Measurements from ENCODE around the gene KCTD15.

Gene KCTD15

DNA sequence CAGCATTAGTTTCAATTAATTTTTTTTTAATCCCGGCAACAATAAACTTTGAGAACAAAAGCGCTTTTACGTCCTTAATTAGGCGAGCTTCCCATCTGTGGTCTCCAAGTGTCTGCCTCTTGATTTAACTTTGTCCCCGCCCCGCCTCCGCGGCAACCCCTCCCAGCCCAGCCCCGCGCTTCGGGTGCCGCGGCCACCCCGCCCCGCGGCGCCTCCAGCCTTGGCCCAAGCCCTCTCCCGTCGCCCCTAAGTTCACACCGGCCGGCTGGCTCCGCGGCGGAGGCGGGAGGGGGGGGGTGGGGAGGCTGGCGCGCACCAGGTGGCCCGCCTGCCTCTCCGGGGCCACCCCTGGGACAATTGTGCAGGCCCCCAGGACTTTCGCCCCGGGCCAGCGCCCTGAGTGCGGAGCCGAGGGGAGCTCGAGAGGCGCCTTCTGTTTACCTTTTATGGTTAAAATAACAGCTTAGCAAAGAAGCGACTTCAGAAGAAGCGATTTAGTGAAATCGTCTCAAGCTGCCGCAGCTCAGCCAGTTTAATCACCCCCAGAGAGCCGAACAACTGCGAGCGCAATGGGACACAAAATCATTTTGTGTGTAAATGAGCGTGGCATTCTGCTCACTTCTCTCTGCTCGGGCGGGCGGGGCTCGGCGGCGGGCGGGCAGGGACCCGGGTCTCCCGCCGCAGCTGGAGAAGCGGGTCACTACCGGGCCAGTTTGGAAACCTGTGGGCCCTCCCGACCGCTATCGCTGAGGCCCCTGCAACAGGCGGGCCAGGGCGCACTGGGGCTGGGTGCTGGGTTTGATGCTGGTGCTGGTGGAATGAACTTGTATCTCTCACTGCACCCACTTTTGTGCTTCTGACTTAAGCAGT lies 1.4 kb downstream of the KCTD15 start:
- peak; percentile 72 for DNase-seq

DNA sequence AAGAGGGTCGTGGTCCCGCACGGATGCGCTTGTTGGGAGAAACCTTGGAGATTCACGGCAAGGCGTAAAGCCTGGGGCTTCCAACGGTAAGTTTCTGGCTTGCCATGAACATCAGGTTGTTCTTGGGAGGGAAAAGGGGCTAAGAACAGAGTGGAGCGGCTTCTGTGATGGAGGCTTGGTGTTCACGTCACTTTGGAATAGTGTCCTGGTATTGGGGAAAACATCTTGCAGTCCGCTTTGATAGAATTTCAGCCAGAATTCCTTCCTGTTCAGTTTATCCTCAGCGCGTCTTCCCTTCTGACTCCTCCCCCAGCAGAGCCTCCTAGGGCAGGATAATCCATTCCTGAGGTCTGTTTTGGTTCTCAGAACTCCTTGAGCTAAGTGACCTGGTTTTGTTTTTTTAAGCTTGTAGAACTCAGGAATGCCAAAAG lies 2.0 kb downstream of the KCTD15 start:
- peak; percentile 75 for DNase-seq

GRCh38 chr19:33799476-33799875 lies 2.8 kb downstream of the KCTD15 start:
- DNase-seq: no peak

DNA sequence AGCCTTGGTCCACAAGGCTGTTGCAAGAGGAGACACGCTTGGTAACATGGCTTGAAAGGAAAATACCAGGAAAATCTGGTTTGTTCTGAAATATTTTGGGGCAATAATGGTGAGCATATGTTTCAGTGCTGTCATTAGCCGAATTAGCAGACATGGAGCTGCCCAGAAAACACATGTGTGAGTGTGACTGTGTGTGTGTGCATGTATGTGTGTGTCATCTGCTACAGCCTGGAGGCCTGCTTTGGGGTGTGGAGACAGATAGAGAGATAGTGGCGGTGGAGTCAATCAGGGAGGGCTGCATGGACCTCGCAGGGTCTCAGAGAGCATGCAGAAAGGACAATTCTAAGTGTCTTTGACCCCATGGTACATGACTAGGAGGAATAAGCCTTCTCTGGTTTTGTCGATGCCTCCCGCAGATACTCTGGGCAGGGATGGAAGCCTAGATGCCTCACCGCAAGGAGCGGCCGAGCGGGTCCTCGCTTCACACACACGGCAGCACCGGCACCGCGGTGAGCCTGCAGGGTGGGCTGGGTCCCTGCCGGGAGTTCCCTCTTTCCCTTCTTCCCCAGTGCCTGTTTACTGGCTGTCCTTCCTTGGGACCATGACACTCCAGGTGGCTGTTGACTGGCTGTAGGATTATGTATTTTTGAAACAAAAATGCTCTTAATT lies 3.5 kb downstream of the KCTD15 start:
- no peak for DNase-seq

DNA sequence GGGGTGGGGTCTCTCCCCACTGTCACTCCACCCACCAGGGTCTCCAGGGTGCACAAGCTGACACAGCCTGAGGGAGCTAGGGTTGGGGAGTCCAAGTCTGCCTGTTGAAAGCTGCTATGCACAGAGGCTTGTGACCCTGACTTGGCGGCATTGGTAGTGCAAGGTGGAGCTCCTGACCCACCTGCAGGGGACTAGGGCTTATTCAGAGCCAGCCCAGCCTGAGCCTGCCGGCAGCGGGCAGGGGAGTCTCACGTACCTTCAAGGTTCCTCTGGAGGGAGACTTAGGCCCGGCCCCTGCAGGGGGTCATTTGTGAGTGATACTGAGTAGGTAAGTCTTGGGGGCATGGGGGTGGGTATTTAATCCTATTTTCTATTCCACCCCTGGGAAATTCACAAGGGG lies 4.7 kb downstream of the KCTD15 start:
- no peak for DNase-seq

GRCh38 chr19:33802001-33802400 lies 5.3 kb downstream of the KCTD15 start:
- no peak for DNase-seq

- no peak for DNase-seq
Observed at GRCh38 chr19:33802801-33803200, 6.1 kb downstream of the KCTD15 start.

GRCh38 chr19:33803383-33803782 lies 6.7 kb downstream of the KCTD15 start:
- DNase-seq: no peak

DNA sequence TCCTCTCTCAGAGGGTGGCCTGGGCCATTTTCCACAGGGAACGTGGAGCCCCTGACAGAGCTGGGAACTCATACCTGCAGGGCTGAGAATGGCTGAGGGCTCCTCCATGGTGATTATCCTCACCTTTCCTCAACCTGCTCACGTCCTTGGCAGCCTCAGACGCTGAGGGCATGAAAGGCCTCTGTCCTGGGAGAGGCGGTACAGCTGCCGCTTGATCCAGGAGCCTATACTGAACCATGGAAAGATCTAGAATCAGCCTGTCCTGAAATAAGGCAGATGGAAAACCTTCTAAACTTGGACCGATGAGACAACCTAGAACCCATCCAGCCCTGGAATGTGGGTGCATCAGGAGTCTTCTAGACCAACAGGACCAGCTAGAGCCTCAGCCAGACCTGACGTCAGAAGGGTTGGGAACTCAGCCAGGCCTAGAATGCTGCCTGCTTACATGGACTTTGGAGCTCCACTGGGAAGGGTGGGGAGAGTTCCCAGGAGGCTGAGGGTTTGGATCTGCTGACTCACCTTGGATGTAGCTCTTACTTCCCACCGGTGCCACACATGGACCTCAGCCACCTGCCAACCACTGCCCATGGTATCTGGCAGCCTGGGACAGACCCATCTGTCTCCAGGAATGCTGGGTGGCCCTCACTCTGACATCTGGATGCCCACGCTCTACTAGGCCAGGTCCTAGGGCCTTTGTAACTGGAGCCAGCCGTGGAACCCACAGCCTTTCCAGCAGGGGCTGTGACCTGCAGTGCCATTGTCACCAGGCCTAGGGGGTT lies 7.5 kb downstream of the KCTD15 start:
- peak; percentile 56 for DNase-seq

GRCh38 chr19:33805313-33805712 lies 8.6 kb downstream of the KCTD15 start:
- no peak for DNase-seq

DNA sequence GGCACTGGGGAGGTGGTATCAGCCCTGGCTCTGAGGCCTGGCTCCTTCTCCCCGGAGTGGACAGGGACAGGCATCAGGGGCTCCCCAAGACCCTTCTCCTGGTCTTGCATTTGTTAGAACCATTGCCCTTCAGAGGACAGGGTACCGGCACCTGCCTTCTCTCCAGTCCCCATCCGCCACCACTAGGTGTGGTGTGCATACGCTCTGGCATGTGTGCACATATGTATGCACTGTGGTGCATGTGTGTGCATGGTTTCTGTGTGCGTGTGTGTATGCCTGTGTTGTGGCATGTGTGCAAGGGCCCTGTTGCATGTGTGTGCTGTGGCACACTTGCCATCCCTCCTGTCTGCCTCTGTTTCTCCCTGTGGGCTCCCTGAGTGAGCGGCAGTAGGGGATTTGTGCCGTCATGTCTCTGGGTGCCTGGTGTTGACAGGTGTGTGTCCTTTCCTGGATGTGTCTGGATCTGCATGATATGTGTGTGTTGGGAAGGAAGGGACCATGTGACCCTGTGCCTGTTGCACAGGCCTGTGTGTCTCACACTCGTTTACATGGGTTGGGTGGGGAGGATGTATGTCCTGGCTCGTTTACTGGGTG lies 9.3 kb downstream of the KCTD15 start:
- DNase-seq: no peak

- no peak for DNase-seq
Observed at GRCh38 chr19:33806434-33806881, 9.8 kb downstream of the KCTD15 start.

DNA sequence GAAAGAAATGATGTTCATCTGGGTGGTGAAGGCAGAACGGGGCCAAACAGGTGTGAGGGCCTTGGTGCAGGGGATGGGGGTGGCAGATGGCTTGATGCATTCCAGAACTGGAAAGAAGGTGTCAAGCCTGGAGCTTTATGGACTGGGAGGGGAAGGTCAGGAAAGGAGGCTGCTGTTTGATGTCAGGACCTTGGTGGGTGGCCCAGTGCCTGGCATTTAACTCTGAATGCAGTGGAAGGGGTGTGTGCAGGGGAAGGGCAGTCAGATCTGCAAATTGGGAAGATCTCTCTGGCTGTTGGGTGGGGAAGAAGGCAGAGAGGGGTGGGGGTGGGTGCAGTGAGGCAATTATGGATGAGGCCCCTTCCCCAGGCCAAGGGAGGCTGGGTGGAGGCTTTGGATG lies 11.7 kb downstream of the KCTD15 start:
- no peak for DNase-seq

DNA sequence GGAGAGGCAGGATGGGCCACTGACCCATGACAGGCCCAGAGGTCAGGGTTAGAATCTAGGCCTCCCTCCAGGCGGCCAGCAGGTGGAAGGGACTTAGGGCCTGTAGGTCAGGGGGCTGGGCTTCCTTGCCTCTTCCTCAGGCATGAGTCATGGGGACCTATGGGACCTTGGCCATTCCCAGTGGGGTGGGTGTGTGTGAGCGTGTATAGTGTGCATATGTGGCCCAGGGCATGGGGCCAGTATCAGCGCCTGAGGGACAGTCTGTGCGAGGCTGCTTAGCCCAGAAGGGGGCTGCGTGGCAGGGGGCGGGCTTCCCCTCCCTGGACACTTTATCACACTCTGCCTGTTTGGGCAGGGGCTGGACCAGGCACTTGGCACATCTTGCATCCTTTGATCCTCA lies 13.3 kb downstream of the KCTD15 start:
- DNase-seq: peak; percentile 48

DNA sequence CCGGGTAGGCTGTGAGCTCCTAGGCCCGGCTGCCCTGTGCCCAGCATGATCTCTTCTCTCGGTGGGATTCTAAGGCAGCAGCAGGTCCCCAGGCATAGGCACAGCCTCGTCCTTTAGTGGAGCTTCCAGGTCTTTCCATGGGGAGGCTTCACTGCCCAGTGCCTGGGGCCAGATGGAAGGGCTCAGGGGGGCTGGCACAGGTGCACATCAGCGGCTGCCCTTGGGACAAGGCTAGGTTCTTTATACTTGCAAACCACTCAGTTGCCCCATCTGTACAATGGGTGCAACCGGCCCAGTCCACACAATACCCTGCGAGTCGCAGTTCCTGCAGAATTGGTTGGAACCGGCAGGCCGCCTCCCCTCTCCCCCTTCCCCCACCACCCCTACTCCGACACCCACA lies 14.2 kb downstream of the KCTD15 start:
- DNase-seq: no peak

GRCh38 chr19:33811246-33811645 lies 14.6 kb downstream of the KCTD15 start:
- DNase-seq: no peak

DNA sequence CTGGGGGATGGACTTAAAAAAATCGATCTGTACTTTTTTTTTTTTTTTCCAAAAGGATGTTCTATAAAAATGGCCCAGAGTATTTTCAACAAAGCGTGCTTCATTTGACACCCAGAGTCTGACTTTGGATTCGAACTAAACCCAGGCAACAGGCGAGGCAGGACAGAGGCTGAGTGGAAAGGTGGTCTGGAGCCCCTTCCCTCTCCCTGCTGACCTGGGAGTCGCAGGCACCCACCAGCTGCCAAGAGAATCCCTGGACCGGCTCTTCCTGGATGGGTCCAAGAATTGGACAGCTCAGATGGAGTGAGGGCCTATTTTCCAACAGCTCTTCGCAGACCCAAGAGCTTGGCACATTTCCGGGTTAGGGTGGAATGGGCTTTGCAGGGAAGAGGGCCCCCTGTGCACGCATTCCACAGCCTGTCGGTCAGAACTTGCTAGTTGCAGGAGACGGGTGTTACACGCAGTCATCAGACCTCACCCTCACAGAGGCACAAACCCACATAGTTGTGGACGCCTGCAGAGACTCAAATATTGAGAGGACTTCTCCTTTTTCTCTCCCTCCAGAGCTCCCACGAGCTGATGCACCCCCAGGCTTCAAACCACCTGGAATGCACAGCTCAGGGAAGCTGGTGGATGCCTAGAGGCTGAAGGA lies 15.2 kb downstream of the KCTD15 start:
- no peak for DNase-seq

GRCh38 chr19:33812388-33813330 lies 16.0 kb downstream of the KCTD15 start:
- DNase-seq: no peak

DNA sequence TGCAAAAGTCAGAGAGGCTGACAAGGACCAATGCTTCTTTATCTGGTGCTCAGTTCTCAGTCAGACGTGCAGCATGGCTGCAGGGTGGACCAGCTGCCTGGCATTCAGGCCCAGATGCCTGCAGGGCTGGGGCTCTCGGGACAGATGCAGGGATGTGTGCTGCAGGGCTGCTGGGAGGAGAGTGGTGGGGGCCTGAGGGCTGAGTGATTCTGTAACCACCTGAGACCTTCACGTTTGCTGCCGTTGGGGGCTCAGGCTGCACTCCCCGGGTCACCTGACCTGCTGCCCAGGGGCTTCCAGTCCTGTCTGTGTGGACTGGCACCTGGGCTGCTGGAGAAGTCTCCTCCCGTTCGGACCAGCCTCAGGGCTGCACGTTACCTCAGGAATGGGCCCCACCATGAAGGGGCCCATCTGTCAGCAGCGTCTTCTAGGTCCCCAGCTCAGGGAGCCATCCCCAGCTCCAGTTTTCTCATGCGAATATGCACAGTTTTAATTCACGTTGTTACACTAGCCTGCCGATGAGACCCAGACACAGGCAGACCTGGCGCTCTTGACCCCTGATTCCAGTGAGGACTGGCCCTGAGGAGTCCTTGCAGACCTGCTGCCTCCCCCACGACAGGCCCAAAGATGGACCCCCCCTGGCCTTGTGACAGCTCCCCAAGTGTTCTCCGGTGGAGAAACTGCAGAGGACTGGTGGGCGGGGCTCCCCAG lies 16.9 kb downstream of the KCTD15 start:
- DNase-seq: no peak
